ENCODE data around the gene TNC.

GRCh38 chr9:115099901-115100300, 18.1 kb downstream of the TNC start:
- TF ChIP-seq CTCF (IDR thresholded peaks at IDR 0.05) (no peak), POLR2A (IDR thresholded peaks at IDR 0.05) (no peak)

Measured in lower leg skin (tissue), 3 donors.